Endothelial cell of umbilical vein (primary cell): ENCODE results near the gene SPON1. TPM values are rescaled to one million over a fixed set of nuclear protein-coding genes. Genes with fewer than 3 reads are reported as not detected.

Experiments
- BruUV-seq: library from RNA; stranded (reverse); fragments of 400-500 nt; replicated peaks from 2 replicates; lab custom pipeline; 2021; lab: Mats Ljungman, UMichigan
- CTCF ChIA-PET: fragments of 300-600, 350-600 bp; sonication (Branson Sonifier 250); formaldehyde crosslinking; loops from one replicate; lab custom pipeline; 2021; ENCODE audit warnings: antibody characterized with exemption, inconsistent platforms; lab: Charles Lee
- POLR2A ChIA-PET: fragments of 300-600, 350-600 bp; sonication (Branson Sonifier 250); formaldehyde crosslinking; loops from one replicate; lab custom pipeline; 2021; ENCODE audit warnings: antibody characterized with exemption, inconsistent platforms; lab: Charles Lee
- DNase-seq: peaks from one replicate; pipeline ENCODE4 v3.0.0-alpha.2; 2011; ENCODE audit warnings: low read depth, low spot score
- FAIRE-seq: peaks from 2 replicates; lab custom pipeline; 2011; peaks lifted over from hg19 to GRCh38; lab: Jason Lieb, UNC
- H2AFZ ChIP-seq: 2 replicates; pipeline ENCODE4 v1.6.0; 2012; ENCODE audit warnings: low read depth, low read length, control low read depth, inconsistent platforms
- H3K27ac ChIP-seq: 2 replicates; pipeline ENCODE4 v1.5.1; 2011; ENCODE audit warnings: low read depth, mild to moderate bottlenecking, control low read depth, low read length, moderate library complexity; ENCODE audit not compliant: insufficient read depth
- H3K27me3 ChIP-seq, 2 experiments: 2 replicates each; pipeline versions ENCODE4 v1.6.0 to v1.6.1; 2011; ENCODE audit warnings: low read length in 2 of 2, mixed read lengths in 1 of 2; ENCODE audit not compliant: control insufficient read depth in 2 of 2, insufficient read depth in 2 of 2
- H3K36me3 ChIP-seq, 2 experiments: 2 replicates in 1 of 2; 3 replicates in 1 of 2; pipeline ENCODE4 v1.5.1; 2011; ENCODE audit warnings: low read length in 2 of 2, mild to moderate bottlenecking in 1 of 2, moderate library complexity in 1 of 2; ENCODE audit not compliant: control insufficient read depth in 2 of 2, insufficient read depth in 2 of 2; ENCODE audit errors: extremely low read depth in 1 of 2
- H3K4me1 ChIP-seq: 3 replicates; pipeline ENCODE4 v1.5.1; 2011; ENCODE audit warnings: mild to moderate bottlenecking, low read length; ENCODE audit not compliant: control insufficient read depth, insufficient read depth; ENCODE audit errors: extremely low read depth
- H3K4me2 ChIP-seq: 2 replicates; pipeline ENCODE4 v1.6.1; 2011; ENCODE audit warnings: low read length, control low read depth, mixed read lengths; ENCODE audit not compliant: insufficient read depth
- H3K4me3 ChIP-seq, 3 experiments: fragments of 200-600 bp in 1 of 3; sonication (generic), shearing (Covaris generic) in 1 of 3; replicated peaks in 1 of 3; 2 replicates each; pipeline ENCODE4 v1.5.1; 2011 to 2016; ENCODE audit warnings: control low read depth in 3 of 3, low read length in 3 of 3, mild to moderate bottlenecking in 2 of 3, inconsistent platforms in 1 of 3, low read depth in 1 of 3, moderate library complexity in 1 of 3; ENCODE audit not compliant: insufficient read depth in 1 of 3
- H3K79me2 ChIP-seq: 2 replicates; pipeline ENCODE4 v1.6.0; 2012; ENCODE audit warnings: low read length, inconsistent platforms; ENCODE audit not compliant: control insufficient read depth, insufficient read depth
- H3K9ac ChIP-seq: replicated peaks from 2 replicates; pipeline ENCODE3; 2011; ENCODE audit warnings: low read length, control low read depth; ENCODE audit not compliant: insufficient read depth; ENCODE audit errors: extremely low read depth
- H3K9me1 ChIP-seq: replicated peaks from 3 replicates; pipeline ENCODE4 v1.6.0; 2011; ENCODE audit warnings: mild to moderate bottlenecking, low read length; ENCODE audit not compliant: control insufficient read depth, insufficient read depth; ENCODE audit errors: extremely low read depth
- H3K9me3 ChIP-seq: replicated peaks from 2 replicates; pipeline ENCODE4 v1.5.1; 2012; ENCODE audit warnings: low read length, inconsistent platforms; ENCODE audit not compliant: control insufficient read depth, insufficient read depth
- H4K20me1 ChIP-seq: replicated peaks from 2 replicates; pipeline ENCODE3; 2011; ENCODE audit warnings: mild to moderate bottlenecking, low read length; ENCODE audit not compliant: control insufficient read depth, insufficient read depth; ENCODE audit errors: extremely low read depth
- JUN ChIP-seq: IDR thresholded peaks from 2 replicates; pipeline ENCODE4 v1.6.1; 2011; ENCODE audit warnings: borderline replicate concordance, low read depth; ENCODE audit not compliant: insufficient read length, insufficient read depth
- MAX ChIP-seq: IDR thresholded peaks from 2 replicates; pipeline ENCODE4 v1.6.1; 2011; ENCODE audit not compliant: insufficient read depth, insufficient read length
- POLR2A ChIP-seq: IDR thresholded peaks from 2 replicates; pipeline ENCODE4 v1.6.1; 2012; ENCODE audit warnings: low read depth, mild to moderate bottlenecking, control low read depth, low read length
- POLR2AphosphoS5 ChIP-seq: IDR thresholded peaks from 2 replicates; pipeline ENCODE4 v1.6.1; 2012; ENCODE audit warnings: low read depth, mild to moderate bottlenecking, control low read depth, low read length, moderate library complexity; ENCODE audit not compliant: insufficient read depth
- dilution Hi-C: fragments of 300-500 bp; cut with MboI; formaldehyde crosslinking; loops from one replicate; pipeline ENCODE4 v1.15.0; 2019; ENCODE audit warnings: low sequenced_read_pairs; ENCODE audit not compliant: extremely low pct_ligation_motif_present
- intact Hi-C: fragments of 100-400 bp; cut with micrococcal nuclease; formaldehyde crosslinking; loops from one replicate; pipeline ENCODE4 v1.10.0; 2022
- polyA plus RNA-seq, 4 experiments: library from polyadenylated mRNA; depleted of rRNA in 3 of 4; stranded (reverse) in 3 of 4; unstranded in 1 of 4; fragments of >200 nt; gene quantifications; 2 replicates each; pipeline versions ENCODE4 v1.2.1 to v1.2.3, GENCODE V29; 2011 to 2012; ENCODE audit warnings: missing spikeins in 1 of 4
- total RNA-seq: library from RNA; stranded (reverse); gene quantifications from 2 replicates; pipeline ENCODE4 v1.2.3, GENCODE V29; 2021
- TF ChIP-seq, protein P1 (sequence below), 2 donors: IDR thresholded peaks; 1 replicate in 1 of 2; 2 replicates in 1 of 2; pipeline ENCODE4 v1.5.1; 2011; ENCODE audit warnings: low read length in 2 of 2, mild to moderate bottlenecking in 2 of 2, moderate library complexity in 2 of 2, control low read depth in 1 of 2, inconsistent platforms in 1 of 2, low read depth in 1 of 2; ENCODE audit not compliant: insufficient read depth in 1 of 2; ENCODE audit errors: extremely low read depth in 1 of 2

The SPON1 gene
- total and polyA plus RNA-seq, 2 donors (not counting 3 experiments of a cell fraction or from before 2014, with no cell fraction given), result 0.31 TPM; not detected in 1

DNA sequence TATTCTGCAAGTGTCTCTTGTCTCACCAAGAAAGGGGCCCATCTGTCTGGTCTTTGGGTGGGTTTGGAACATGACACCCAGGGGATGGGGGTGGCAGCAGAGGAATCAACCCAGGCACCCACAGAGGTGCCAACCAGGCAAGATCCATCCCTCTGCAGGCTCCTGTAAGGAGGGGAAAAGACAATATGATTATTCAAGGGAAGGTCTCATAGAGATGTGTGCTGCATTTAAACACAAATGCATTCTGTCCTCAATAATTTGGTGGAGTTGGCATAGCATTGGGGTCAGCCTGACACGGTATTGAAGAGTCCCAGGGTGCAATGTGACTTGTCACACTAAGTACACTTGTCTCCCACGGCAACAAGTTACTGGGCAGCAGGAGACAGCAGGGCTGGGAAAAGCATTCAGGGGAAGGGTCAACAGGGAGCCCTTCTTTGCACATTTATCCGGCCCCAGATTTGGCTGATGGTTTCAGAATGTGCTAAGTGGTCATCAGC is 33.1 kb upstream of the SPON1 start:
- H2AFZ ChIP-seq, result peak overlapping the region; percentile 32
- CTCF ChIA-PET, result interaction anchor here (0.8 to 1.1 kb wide), 2 partner anchors 13 to 26 kb away, joined by 4 read pairs; no protein-coding TSS in a partner anchor
- H3K4me3 ChIP-seq, result no peak overlapping the region

More for the DNA sequence above, 33.1 kb upstream of the SPON1 start:
- H3K27me3 ChIP-seq, result no peaks in the 10 kb centered on the region
- no peak overlapping the region for H3K9ac ChIP-seq
- DNase-seq (no peak), FAIRE-seq (no peak)
- peak overlapping the region; percentile 8 for H3K27ac ChIP-seq
- H3K9me1 ChIP-seq, result no peaks in the 10 kb centered on the region
- BruUV-seq, result no TSS peak
- POLR2A ChIA-PET, result no interaction called here
- no peaks in the 10 kb centered on the region for H4K20me1 ChIP-seq
- H3K4me2 ChIP-seq, result peak overlapping the region; percentile 46
- no peaks in the 10 kb centered on the region for H3K9me3 ChIP-seq
- dilution Hi-C loops (no loop called here), intact Hi-C loops (no loop called here)
- no peaks in the 10 kb centered on the region for H3K36me3 ChIP-seq
- no peak for TF ChIP-seq POLR2AphosphoS5
- no peak for TF ChIP-seq MAX
- TF ChIP-seq JUN, result no peak
- no peak for TF ChIP-seq POLR2A
- TF ChIP-seq, protein P1, sequence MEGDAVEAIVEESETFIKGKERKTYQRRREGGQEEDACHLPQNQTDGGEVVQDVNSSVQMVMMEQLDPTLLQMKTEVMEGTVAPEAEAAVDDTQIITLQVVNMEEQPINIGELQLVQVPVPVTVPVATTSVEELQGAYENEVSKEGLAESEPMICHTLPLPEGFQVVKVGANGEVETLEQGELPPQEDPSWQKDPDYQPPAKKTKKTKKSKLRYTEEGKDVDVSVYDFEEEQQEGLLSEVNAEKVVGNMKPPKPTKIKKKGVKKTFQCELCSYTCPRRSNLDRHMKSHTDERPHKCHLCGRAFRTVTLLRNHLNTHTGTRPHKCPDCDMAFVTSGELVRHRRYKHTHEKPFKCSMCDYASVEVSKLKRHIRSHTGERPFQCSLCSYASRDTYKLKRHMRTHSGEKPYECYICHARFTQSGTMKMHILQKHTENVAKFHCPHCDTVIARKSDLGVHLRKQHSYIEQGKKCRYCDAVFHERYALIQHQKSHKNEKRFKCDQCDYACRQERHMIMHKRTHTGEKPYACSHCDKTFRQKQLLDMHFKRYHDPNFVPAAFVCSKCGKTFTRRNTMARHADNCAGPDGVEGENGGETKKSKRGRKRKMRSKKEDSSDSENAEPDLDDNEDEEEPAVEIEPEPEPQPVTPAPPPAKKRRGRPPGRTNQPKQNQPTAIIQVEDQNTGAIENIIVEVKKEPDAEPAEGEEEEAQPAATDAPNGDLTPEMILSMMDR (IDR thresholded peaks at IDR 0.05; ENCODE audit: extremely low read depth in 1 of 2, insufficient read depth in 1 of 2, low read depth in 1 of 2, low read length in 2 of 2), result no peak
- no peaks in the 10 kb centered on the region for H3K79me2 ChIP-seq
- peaks cover 20% of the 10 kb centered on the region for H3K4me1 ChIP-seq
